Psoas muscle (tissue), 8 donors: ENCODE results near the gene C22orf39. TPM values are rescaled to one million over a fixed set of nuclear protein-coding genes. Genes with fewer than 3 reads are reported as not detected.
A peak's percentile ranks its signal among the peaks of the same experiment; 100 is the strongest.

ENCODE experiments used
- ATAC-seq, 4 donors: fragments of 200-7000 bp; cut with Tn5 transposase; one replicate each; pipeline ENCODE4 v1.9.1; 2020; ENCODE audit warnings: moderate library complexity in 3 of 4, mild to moderate bottlenecking in 2 of 4
- DNase-seq, 2 donors: peaks; one replicate each; pipeline ENCODE4 v3.0.0-alpha.2; 2020
- H3K27ac ChIP-seq: fragments of 200-600 bp; one replicate; pipeline ENCODE4 v1.8.0; 2022
- H3K27me3 ChIP-seq, 3 donors: fragments of 200-600 bp in 1 of 3; one replicate each; pipeline versions ENCODE4 v1.6.1 to v1.8.0; 2013 to 2022; ENCODE audit warnings: low read length in 2 of 3, mild to moderate bottlenecking in 2 of 3, moderate library complexity in 1 of 3; ENCODE audit not compliant: insufficient read depth in 3 of 3
- H3K36me3 ChIP-seq, 2 donors: fragments of 200-600 bp in 1 of 2; one replicate each; pipeline versions ENCODE4 v1.6.1 to v1.8.0; 2013 to 2022; ENCODE audit warnings: low read depth in 1 of 2, mild to moderate bottlenecking in 1 of 2, moderate library complexity in 1 of 2; ENCODE audit not compliant: insufficient read depth in 1 of 2
- H3K4me1 ChIP-seq: fragments of 200-600 bp; one replicate; pipeline ENCODE4 v1.8.0; 2022
- H3K4me3 ChIP-seq: fragments of 200-600 bp; one replicate; pipeline ENCODE4 v1.8.0; 2022; ENCODE audit warnings: mild to moderate bottlenecking
- H3K9me3 ChIP-seq: fragments of 200-600 bp; one replicate; pipeline ENCODE4 v1.8.0; 2022
- whole genome bisulfite sequencing, 3 donors: extraction: QIAGEN DNeasy Blood & Tissue Kit; methylation state at CpG; one replicate each; pipeline versions ENCODE4 v1.1.6 to v1.1.7; 2013; 5-methylcytosine and 5-hydroxymethylcytosine counted together
- intact Hi-C, 2 donors: fragments of 100-400 bp; cut with DNase I; formaldehyde crosslinking; loops; one replicate each; pipeline versions ENCODE4 v1.11.0 to v1.14.2; 2022
- polyA plus RNA-seq, 3 donors: library from polyadenylated mRNA; stranded (reverse); fragments of 200-250 nt; gene quantifications; one replicate each; pipeline ENCODE4 v1.2.3, GENCODE V29; 2013
- total RNA-seq, 4 donors: library from RNA; stranded (reverse); fragmentation: NEBNext Ultra II Directional in 2 of 4; extraction: Animal tissue kit (Norgen Biotek cat#: 25700) in 2 of 4; gene quantifications; one replicate each; pipeline versions ENCODE4 v1.2.1 to v1.2.4, GENCODE V29; 2021 to 2023
- TF ChIP-seq, protein P1 (sequence below): fragments of 200-600 bp; IDR thresholded peaks from one replicate; pipeline ENCODE4 v1.8.0; 2022; ENCODE audit warnings: antibody characterized with exemption
- donor health status: healthy with polysubstance abuse.
- donor health status: DM: no; HTN: no; CAD: no; lungs with moderate emphysema.
- donor health status: Bipolar disorder and iron deficiency.
- donor health status: healthy.
- donor health status: DM: yes; HTN: yes; CAD: no.
- donor health status: DM: no; HTN: no; CAD: no.
- donor health status: DM: no; HTN: no; CAD: no.
- donor health status: DM: yes; HTN: yes; CAD: no.

Gene C22orf39
- total and polyA plus RNA-seq, 7 donors = 60.9 to 104 (median 88.7) TPM

DNA sequence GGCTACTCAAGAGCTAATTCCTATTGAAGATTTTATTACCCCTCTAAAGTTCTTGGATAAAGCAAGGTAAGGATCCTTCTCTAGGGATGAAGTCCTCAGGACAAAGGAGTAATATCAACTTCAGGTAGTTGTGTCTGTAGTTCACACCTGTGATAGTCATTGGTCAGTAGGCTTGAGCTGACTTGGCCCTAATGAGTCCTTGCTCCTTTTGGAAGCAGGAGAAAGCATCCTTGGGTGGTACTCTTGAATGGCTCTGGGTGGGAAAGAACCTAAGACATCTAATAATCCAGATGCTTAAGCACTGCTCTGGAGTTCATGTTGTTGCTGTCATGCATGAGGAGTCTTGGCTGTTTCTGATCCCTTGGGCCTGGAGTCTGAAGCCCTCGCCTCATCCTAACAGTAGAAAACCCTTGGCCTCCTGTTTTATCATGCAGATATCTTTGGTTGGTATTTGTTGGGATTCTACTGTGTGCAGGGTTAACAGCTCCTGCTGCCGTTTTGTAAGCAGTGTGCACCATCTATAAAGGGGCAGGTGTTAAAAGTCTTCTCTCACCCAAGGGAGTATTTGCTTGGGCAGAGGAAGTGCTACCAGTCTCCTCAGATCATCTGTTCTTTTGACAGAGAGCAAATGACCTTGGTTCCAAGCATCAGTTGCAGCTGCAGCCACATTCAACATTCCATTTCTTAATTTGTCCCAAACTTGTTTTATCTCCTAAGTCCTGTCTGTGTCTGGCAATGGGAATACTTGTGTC lies 12.5 kb downstream of the C22orf39 start:
- H3K4me1 ChIP-seq = peaks cover 32% of the 10 kb centered on the region
- TF ChIP-seq, protein P1, sequence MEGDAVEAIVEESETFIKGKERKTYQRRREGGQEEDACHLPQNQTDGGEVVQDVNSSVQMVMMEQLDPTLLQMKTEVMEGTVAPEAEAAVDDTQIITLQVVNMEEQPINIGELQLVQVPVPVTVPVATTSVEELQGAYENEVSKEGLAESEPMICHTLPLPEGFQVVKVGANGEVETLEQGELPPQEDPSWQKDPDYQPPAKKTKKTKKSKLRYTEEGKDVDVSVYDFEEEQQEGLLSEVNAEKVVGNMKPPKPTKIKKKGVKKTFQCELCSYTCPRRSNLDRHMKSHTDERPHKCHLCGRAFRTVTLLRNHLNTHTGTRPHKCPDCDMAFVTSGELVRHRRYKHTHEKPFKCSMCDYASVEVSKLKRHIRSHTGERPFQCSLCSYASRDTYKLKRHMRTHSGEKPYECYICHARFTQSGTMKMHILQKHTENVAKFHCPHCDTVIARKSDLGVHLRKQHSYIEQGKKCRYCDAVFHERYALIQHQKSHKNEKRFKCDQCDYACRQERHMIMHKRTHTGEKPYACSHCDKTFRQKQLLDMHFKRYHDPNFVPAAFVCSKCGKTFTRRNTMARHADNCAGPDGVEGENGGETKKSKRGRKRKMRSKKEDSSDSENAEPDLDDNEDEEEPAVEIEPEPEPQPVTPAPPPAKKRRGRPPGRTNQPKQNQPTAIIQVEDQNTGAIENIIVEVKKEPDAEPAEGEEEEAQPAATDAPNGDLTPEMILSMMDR = no peak
- H3K27ac ChIP-seq = no peak overlapping the region
- ATAC-seq (no peak), DNase-seq (no peak)
- WGBS, 3 donors = 56 to 61% (median 58%) methylated on average over 2 of the region's 2 CpGs
- intact Hi-C loops = no loop called here
- H3K27me3 ChIP-seq = no peaks in the 10 kb centered on the region
- no peak overlapping the region for H3K4me3 ChIP-seq
- peaks cover 7 to 40% of the 10 kb centered on the region in 2 donors for H3K36me3 ChIP-seq
- H3K9me3 ChIP-seq = no peaks in the 10 kb centered on the region

DNA sequence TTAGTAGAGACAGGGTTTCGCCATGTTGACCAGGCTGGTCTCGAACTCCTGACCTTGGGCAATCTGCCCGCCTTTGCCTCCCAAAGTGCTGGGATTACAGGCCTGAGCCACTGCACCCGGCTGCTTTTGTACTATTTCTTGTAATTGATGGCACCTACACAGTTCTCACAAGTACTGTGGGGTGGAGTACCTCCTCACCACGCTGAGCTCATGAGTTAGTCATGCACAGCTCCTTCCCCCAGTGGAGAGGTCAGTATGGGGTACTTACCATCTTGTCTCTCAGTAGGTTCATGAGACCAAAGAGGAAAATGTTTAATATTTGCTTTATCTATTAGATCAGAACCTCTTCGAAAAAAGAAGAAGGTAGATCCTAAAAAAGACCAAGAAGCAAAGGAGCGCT lies 13.1 kb downstream of the C22orf39 start:
- TF ChIP-seq, protein P1 = no peak
- no peak for ATAC-seq
- WGBS, 3 donors = 94 to 97% (median 95%) methylated on average over 7 of the region's 7 CpGs
- intact Hi-C loops = no loop called here
- H3K4me3 ChIP-seq = no peak overlapping the region
- H3K36me3 ChIP-seq = peaks cover 7 to 40% of the 10 kb centered on the region in 2 donors
- H3K9me3 ChIP-seq = no peaks in the 10 kb centered on the region
- H3K27me3 ChIP-seq = no peaks in the 10 kb centered on the region
- H3K27ac ChIP-seq = no peak overlapping the region
- DNase-seq = no peak
- peaks cover 32% of the 10 kb centered on the region for H3K4me1 ChIP-seq

DNA sequence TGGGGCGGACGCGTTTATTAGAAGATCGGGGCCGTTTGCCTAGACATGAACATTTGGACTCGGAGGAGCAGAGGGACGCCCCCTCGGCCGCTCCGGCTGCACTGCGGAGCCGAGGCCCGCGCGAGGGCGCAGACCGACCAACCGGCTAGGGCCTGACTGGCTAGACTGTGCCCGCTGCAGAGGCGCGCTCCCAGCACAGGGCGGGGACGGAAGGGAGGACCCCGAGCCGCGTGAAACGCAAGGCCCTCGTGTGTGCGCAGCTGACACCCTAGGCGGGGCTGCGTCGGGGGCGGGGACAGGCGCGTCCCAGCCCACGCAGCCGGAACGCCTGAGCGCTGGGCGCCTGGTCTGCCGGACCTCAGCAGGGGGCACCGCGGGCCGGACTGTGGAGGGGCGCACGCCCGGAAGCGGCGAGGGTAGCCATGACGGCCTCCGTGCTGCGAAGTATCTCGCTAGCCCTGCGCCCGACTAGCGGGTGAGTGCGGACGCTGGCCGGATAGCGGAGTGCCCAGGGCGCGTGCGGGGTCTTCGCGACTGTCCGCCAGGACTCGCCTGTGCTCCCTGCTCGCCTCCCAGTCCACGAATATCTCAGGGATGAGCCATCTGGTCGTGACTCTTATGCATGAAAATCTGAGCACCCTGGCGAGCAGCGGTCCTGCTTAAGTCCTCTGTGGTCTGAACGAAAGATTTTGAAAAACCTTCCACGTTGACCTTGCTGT lies 15.2 kb downstream of the C22orf39 start, which contains the start of gene MRPL40:
Gene MRPL40 (plus strand): TSS at position 413 of the 719 bp plus-strand sequence. CDS start 10 bp downstream, at position 423.
- peaks cover 7 to 35% of the 10 kb centered on the region in 2 donors for H3K36me3 ChIP-seq
- TF ChIP-seq, protein P1 = peak; percentile 8
- ATAC-seq (peak; percentile 91 to 96 (median 92)), DNase-seq (peak; percentile 97 to 98)
- no peaks in the 10 kb centered on the region for H3K9me3 ChIP-seq
- intact Hi-C loops = loop anchor here in 1 of 2 donors (1.0 kb wide), 1 partner anchor 310 kb away; the partner anchor contains the start of gene DGCR2
- H3K27ac ChIP-seq = peak within 1 kb of the TSS; percentile 96
- H3K4me1 ChIP-seq = peaks cover 30% of the 10 kb centered on the region
- 0 to 1% (median 1%) methylated on average over 63 to 74 of the region's 74 CpGs for WGBS, 3 donors
- no peaks in the 10 kb centered on the region for H3K27me3 ChIP-seq
- peak within 1 kb of the TSS; percentile 97 for H3K4me3 ChIP-seq

DNA sequence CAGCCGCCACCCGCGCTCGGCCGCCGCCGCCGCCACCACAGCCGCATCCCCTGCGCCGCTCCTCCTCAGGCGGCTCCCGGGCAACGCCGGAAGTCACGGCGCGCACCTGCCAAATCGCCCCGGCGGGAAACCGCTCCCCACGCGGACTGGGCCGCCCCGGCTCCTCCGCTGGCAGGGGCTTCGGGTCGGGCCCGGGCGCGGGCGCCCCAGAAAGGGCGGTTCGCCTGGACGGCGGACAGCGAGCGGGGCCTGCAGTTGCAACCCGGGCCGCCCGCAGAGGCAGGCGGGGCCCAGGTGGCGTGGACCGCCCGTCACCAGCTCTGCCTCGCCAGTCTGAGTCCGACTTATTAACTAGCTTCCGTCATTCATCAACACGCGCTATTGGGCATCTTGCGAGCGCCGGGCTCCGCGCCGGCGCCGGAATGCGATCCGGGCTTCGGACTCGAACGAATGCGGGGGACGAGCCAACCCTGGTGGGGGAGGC lies 15.8 kb downstream of the C22orf39 start, which contains the start of gene HIRA:
Gene HIRA (minus strand): TSS at position 85 of the 484 bp plus-strand sequence. CDS start 257 bp downstream, outside the sequence.
- TF ChIP-seq, protein P1 = no peak
- ATAC-seq = peak; percentile 66 to 83 (median 72)
- Histone ChIP-seq H3K27ac (peak within 1 kb of the TSS; percentile 96), H3K4me1 (peaks cover 30% of the 10 kb centered on the region), H3K4me3 (peak within 1 kb of the TSS; percentile 97), H3K36me3 (peaks cover 7 to 30% of the 10 kb centered on the region in 2 donors), H3K9me3 (no peaks in the 10 kb centered on the region), H3K27me3 (no peaks in the 10 kb centered on the region)
- WGBS, 3 donors = 0 to 1% (median 0%) methylated on average over 43 to 66 of the region's 66 CpGs
- intact Hi-C loops = loop anchor here in 1 of 2 donors (1.0 kb wide), 1 partner anchor 309 kb away; the partner anchor contains the start of gene DGCR2
- peak; percentile 84 to 91 for DNase-seq
